ENCODE data around the gene OLFM3.

DNA sequence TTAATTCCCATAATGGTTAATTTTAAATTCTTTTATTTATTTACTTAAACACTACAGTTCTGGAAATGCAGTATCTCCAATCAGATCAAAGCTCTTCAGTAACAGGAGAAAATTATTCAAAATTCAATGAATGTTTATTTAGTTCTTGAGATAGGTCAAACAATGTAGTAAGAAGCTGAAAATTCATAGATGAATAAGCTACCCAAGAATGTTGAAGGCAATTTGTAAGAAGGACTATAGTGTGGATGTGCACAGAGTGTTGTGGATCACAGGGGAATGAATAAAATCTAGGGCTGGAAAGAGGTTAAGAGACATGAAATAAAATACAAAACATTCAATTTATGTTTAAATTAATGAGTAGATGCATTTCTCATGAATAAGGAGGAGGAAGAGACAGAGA, 72.0 kb downstream of the OLFM3 start:
- TF ChIP-seq, protein P1, sequence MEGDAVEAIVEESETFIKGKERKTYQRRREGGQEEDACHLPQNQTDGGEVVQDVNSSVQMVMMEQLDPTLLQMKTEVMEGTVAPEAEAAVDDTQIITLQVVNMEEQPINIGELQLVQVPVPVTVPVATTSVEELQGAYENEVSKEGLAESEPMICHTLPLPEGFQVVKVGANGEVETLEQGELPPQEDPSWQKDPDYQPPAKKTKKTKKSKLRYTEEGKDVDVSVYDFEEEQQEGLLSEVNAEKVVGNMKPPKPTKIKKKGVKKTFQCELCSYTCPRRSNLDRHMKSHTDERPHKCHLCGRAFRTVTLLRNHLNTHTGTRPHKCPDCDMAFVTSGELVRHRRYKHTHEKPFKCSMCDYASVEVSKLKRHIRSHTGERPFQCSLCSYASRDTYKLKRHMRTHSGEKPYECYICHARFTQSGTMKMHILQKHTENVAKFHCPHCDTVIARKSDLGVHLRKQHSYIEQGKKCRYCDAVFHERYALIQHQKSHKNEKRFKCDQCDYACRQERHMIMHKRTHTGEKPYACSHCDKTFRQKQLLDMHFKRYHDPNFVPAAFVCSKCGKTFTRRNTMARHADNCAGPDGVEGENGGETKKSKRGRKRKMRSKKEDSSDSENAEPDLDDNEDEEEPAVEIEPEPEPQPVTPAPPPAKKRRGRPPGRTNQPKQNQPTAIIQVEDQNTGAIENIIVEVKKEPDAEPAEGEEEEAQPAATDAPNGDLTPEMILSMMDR (IDR thresholded peaks at IDR 0.05): no peak
- TF ChIP-seq POLR2A (IDR thresholded peaks at IDR 0.05): no peak
